T47D (cell line): ENCODE data around the gene UNC13D.
"Not testable (repeated sequence)": the region's sequence is repeated elsewhere in the genome, so short reads cannot be mapped to it uniquely, and the experiment has no call there.

ENCODE experiments used
- DNase-seq, 2 experiments: peaks; one replicate each; pipeline versions ENCODE4 v3.0.0 to v3.0.0-alpha.2; 2011 to 2012; ENCODE audit warnings: low read depth in 1 of 2, low spot score in 1 of 2
- JUND ChIP-seq: IDR thresholded peaks from 2 replicates; pipeline ENCODE4 v1.6.1; 2012; ENCODE audit warnings: low read depth
- in situ Hi-C: cut with HindIII; loops from 2 replicates; pipeline ENCODE4 v1.10.0; 2016; ENCODE audit warnings: low sequenced_read_pairs, low pct_unique_long_range_greater_than_20kb

Gene UNC13D

GRCh38 chr17:75813081-75814020, 30.9 kb downstream of the UNC13D start:
- no peak for DNase-seq
- no peak for TF ChIP-seq JUND
- in situ Hi-C loops, result no loop called here

- no peak for DNase-seq
- no peak for TF ChIP-seq JUND
- in situ Hi-C loops, result no loop called here
Measured at GRCh38 chr17:75812096-75813013, 31.8 kb downstream of the UNC13D start.

- TF ChIP-seq JUND, result no peak
- no peak for DNase-seq
- in situ Hi-C loops, result no loop called here
Measured at GRCh38 chr17:75811174-75811573, 33.0 kb downstream of the UNC13D start.

- DNase-seq, in situ Hi-C loops: not testable (repeated sequence)
Measured at GRCh38 chr17:75810756-75811155, 33.4 kb downstream of the UNC13D start.

- TF ChIP-seq JUND, result no peak
- peak in 1 of 2 experiments; percentile 55 for DNase-seq
Measured at GRCh38 chr17:75810216-75810615, 34.0 kb downstream of the UNC13D start.

GRCh38 chr17:75809631-75810111, 34.5 kb downstream of the UNC13D start:
- no peak for TF ChIP-seq JUND
- DNase-seq, result no peak
- in situ Hi-C loops, result no loop called here

More at GRCh38 chr17:75810216-75810615, 34.0 kb downstream of the UNC13D start:
- in situ Hi-C loops, result no loop called here

GRCh38 chr17:75808905-75809621, 35.1 kb downstream of the UNC13D start:
- in situ Hi-C loops, result no loop called here
- DNase-seq, result no peak
- TF ChIP-seq JUND, result no peak

GRCh38 chr17:75808549-75808904, 35.7 kb downstream of the UNC13D start:
- in situ Hi-C loops, result no loop called here
- no peak for DNase-seq
- TF ChIP-seq JUND, result no peak

- in situ Hi-C loops, result no loop called here
- no peak for TF ChIP-seq JUND
- DNase-seq, result no peak
Measured at GRCh38 chr17:75807861-75808260, 36.3 kb downstream of the UNC13D start.

- no peak for TF ChIP-seq JUND
- in situ Hi-C loops, result no loop called here
- DNase-seq, result no peak
Measured at GRCh38 chr17:75806822-75807500, 37.2 kb downstream of the UNC13D start.

- DNase-seq, result no peak
- in situ Hi-C loops, result no loop called here
- TF ChIP-seq JUND, result no peak
Measured at GRCh38 chr17:75803883-75804282, 40.3 kb downstream of the UNC13D start.

- DNase-seq, result no peak
- in situ Hi-C loops, result no loop called here
- TF ChIP-seq JUND, result no peak
Measured at GRCh38 chr17:75799402-75799801, 44.8 kb downstream of the UNC13D start.
